Bronchial epithelial cell (primary cell): ENCODE results near the gene PCBP4. TPM values are rescaled to one million over a fixed set of nuclear protein-coding genes. Genes with fewer than 3 reads are reported as not detected.

Experiments used
- DNase-seq: peaks from one replicate; pipeline ENCODE4 v3.0.0-alpha.2; 2010; ENCODE audit warnings: low read depth
- FAIRE-seq: peaks from 2 replicates; lab custom pipeline; 2011; peaks lifted over from hg19 to GRCh38; lab: Jason Lieb, UNC
- H3K27me3 ChIP-seq: 2 replicates; pipeline ENCODE4 v1.5.1; 2011; ENCODE audit warnings: low read length; ENCODE audit not compliant: control insufficient read depth, insufficient read depth
- H3K36me3 ChIP-seq: 2 replicates; pipeline ENCODE4 v1.5.1; 2011; ENCODE audit warnings: low read length; ENCODE audit not compliant: control insufficient read depth, insufficient read depth
- H3K4me3 ChIP-seq: 2 replicates; pipeline ENCODE4 v1.5.1; 2011; ENCODE audit warnings: mild to moderate bottlenecking, low read depth, low read length, control low read depth
- CTCF ChIP-seq: IDR thresholded peaks from 2 replicates; pipeline ENCODE4 v1.5.1; 2011; ENCODE audit warnings: mild to moderate bottlenecking, moderate library complexity, low read length, control low read depth, inconsistent platforms; ENCODE audit not compliant: insufficient read depth, severe bottlenecking
- total RNA-seq: library from RNA; depleted of rRNA; stranded (reverse); fragments of >200 nt; gene quantifications from 2 replicates; pipeline ENCODE4 v1.2.1, GENCODE V29; 2014

Gene PCBP4
- total RNA-seq, 1 donor from 2014 or later, result 15.3 TPM

- Histone ChIP-seq H3K36me3 (peaks cover 3% of the 10 kb centered on the region), H3K27me3 (no peaks in the 10 kb centered on the region), H3K4me3 (peak overlapping the region; percentile 63)
- DNase-seq (no peak), FAIRE-seq (no peak)
- TF ChIP-seq CTCF, result no peak
Observed at GRCh38 chr3:51983578-51984268, 16.5 kb upstream of the PCBP4 start.

- H3K36me3 ChIP-seq, result peaks cover 3% of the 10 kb centered on the region
- no peak for FAIRE-seq
- peak within 1 kb of the TSS; percentile 63 for H3K4me3 ChIP-seq
- H3K27me3 ChIP-seq, result no peaks in the 10 kb centered on the region
- no peak for TF ChIP-seq CTCF
- DNase-seq, result peak; percentile 83
Observed at GRCh38 chr3:51982838-51983577, 15.8 kb upstream of the PCBP4 start, which contains the start of gene ACY1. Gene ACY1, plus strand, starts transcription at chr3:51983535. Its CDS starts 530 bp downstream, at chr3:51984065.

- FAIRE-seq (peak; percentile 7), DNase-seq (no peak)
- peak overlapping the region; percentile 63 for H3K4me3 ChIP-seq
Observed at GRCh38 chr3:51982352-51982837, 15.1 kb upstream of the PCBP4 start.

GRCh38 chr3:51980253-51980652 is 13.0 kb upstream of the PCBP4 start:
- FAIRE-seq, result no peak
- Histone ChIP-seq H3K36me3 (peaks cover 1% of the 10 kb centered on the region), H3K27me3 (no peaks in the 10 kb centered on the region), H3K4me3 (no peak overlapping the region)
- no peak for TF ChIP-seq CTCF
- DNase-seq, result no peak

More at GRCh38 chr3:51982352-51982837, 15.1 kb upstream of the PCBP4 start:
- peak; percentile 76 for TF ChIP-seq CTCF
- Histone ChIP-seq H3K27me3 (no peaks in the 10 kb centered on the region), H3K36me3 (peaks cover 3% of the 10 kb centered on the region)

GRCh38 chr3:51978143-51978502 is 10.9 kb upstream of the PCBP4 start:
- no peak overlapping the region for H3K4me3 ChIP-seq
- TF ChIP-seq CTCF, result no peak
- no peaks in the 10 kb centered on the region for H3K27me3 ChIP-seq
- no peaks in the 10 kb centered on the region for H3K36me3 ChIP-seq
- DNase-seq (no peak), FAIRE-seq (no peak)
